Fibroblast of mammary gland (primary cell): ENCODE results near the gene SERPINA4.

Experiments
- DNase-seq: peaks from one replicate; pipeline ENCODE4 v3.0.0-alpha.2; 2010; ENCODE audit warnings: low read depth
- H3K4me3 ChIP-seq: 2 replicates; pipeline ENCODE4 v1.5.1; 2011; ENCODE audit warnings: low read depth, mild to moderate bottlenecking, low read length, moderate library complexity; ENCODE audit not compliant: control insufficient read depth
- CTCF ChIP-seq: conservative IDR thresholded peaks from 2 replicates; pipeline ENCODE4 v1.5.1; 2011; ENCODE audit warnings: low read depth, low read length, inconsistent platforms; ENCODE audit not compliant: control insufficient read depth, insufficient read depth

SERPINA4 gene

GRCh38 chr14:94536836-94537235, 24.4 kb upstream of the SERPINA4 start:
- H3K4me3 ChIP-seq = no peak overlapping the region
- peak; percentile 15 for TF ChIP-seq CTCF
- DNase-seq = peak; percentile 20

- TF ChIP-seq CTCF = no peak
- H3K4me3 ChIP-seq = no peak overlapping the region
- no peak for DNase-seq
These were observed 23.0 kb upstream of the SERPINA4 start for GRCh38 chr14:94538070-94538740.

- no peak for TF ChIP-seq CTCF
- no peak for DNase-seq
- no peak overlapping the region for H3K4me3 ChIP-seq
These were observed 22.1 kb upstream of the SERPINA4 start for GRCh38 chr14:94539181-94539580.

GRCh38 chr14:94540031-94540794, 21.0 kb upstream of the SERPINA4 start:
- H3K4me3 ChIP-seq = no peak overlapping the region
- DNase-seq = peak; percentile 25
- TF ChIP-seq CTCF = no peak

GRCh38 chr14:94541234-94541975, 19.8 kb upstream of the SERPINA4 start:
- no peak overlapping the region for H3K4me3 ChIP-seq
- no peak for DNase-seq
- TF ChIP-seq CTCF = no peak

GRCh38 chr14:94542111-94542810, 19.0 kb upstream of the SERPINA4 start:
- no peak for TF ChIP-seq CTCF
- H3K4me3 ChIP-seq = no peak overlapping the region
- DNase-seq = peak; percentile 53
